Hindlimb muscle (tissue), 1 donor: ENCODE data around the gene ANO6. TPM values are rescaled to one million over a fixed set of nuclear protein-coding genes. Genes with fewer than 3 reads are reported as not detected.
A peak's percentile ranks its signal among the peaks of the same experiment; 100 is the strongest.

Experiments
- DNase-seq: peaks from one replicate; pipeline ENCODE4 v3.0.0-alpha.2; 2013
- polyA plus RNA-seq: library from polyadenylated mRNA; unstranded; fragments of 120-200 nt; gene quantifications from one replicate; pipeline ENCODE4 v1.2.1, GENCODE V29; 2013; ENCODE audit not compliant: insufficient read length

Gene ANO6
- polyA plus RNA-seq, 1 donor, result 64.7 TPM

GRCh38 chr12:45415393-45415817 is 199.5 kb downstream of the ANO6 start:
- DNase-seq, result no peak

GRCh38 chr12:45416126-45416525 is 200.2 kb downstream of the ANO6 start:
- no peak for DNase-seq

- DNase-seq, result no peak
Observed at GRCh38 chr12:45418520-45418919, 202.6 kb downstream of the ANO6 start.

GRCh38 chr12:45419317-45419814 is 203.5 kb downstream of the ANO6 start:
- DNase-seq, result no peak

- no peak for DNase-seq
Observed at GRCh38 chr12:45421736-45422135, 205.8 kb downstream of the ANO6 start.

- DNase-seq, result no peak
Observed at GRCh38 chr12:45423931-45424330, 208.0 kb downstream of the ANO6 start.

GRCh38 chr12:45425426-45425825 is 209.5 kb downstream of the ANO6 start:
- no peak for DNase-seq

- no peak for DNase-seq
Observed at GRCh38 chr12:45426294-45426693, 210.4 kb downstream of the ANO6 start.

- DNase-seq, result no peak
Observed at GRCh38 chr12:45427042-45427441, 211.1 kb downstream of the ANO6 start.

- DNase-seq, result no peak
Observed at GRCh38 chr12:45429831-45430230, 213.9 kb downstream of the ANO6 start.

GRCh38 chr12:45431126-45431525 is 215.2 kb downstream of the ANO6 start:
- DNase-seq, result no peak

GRCh38 chr12:45432710-45433109 is 216.8 kb downstream of the ANO6 start:
- no peak for DNase-seq

- DNase-seq, result no peak
Observed at GRCh38 chr12:45433441-45433868, 217.6 kb downstream of the ANO6 start.

GRCh38 chr12:45434094-45434493 is 218.2 kb downstream of the ANO6 start:
- DNase-seq, result no peak

GRCh38 chr12:45435945-45436710 is 220.2 kb downstream of the ANO6 start:
- DNase-seq, result no peak

GRCh38 chr12:45439039-45439438 is 223.1 kb downstream of the ANO6 start:
- no peak for DNase-seq

GRCh38 chr12:45446013-45446412 is 230.1 kb downstream of the ANO6 start:
- no peak for DNase-seq

GRCh38 chr12:45458238-45458637 is 242.3 kb downstream of the ANO6 start:
- no peak for DNase-seq

GRCh38 chr12:45458854-45459807 is 243.2 kb downstream of the ANO6 start:
- peak; percentile 54 for DNase-seq

- DNase-seq, result no peak
Observed at GRCh38 chr12:45462506-45462905, 246.6 kb downstream of the ANO6 start.

GRCh38 chr12:45464699-45465098 is 248.8 kb downstream of the ANO6 start:
- no peak for DNase-seq

GRCh38 chr12:45468751-45469615 is 253.1 kb downstream of the ANO6 start:
- DNase-seq, result no peak
